HepG2 (cell line): ENCODE measurements around the gene ASGR1. TPM values are rescaled to one million over a fixed set of nuclear protein-coding genes. Genes with fewer than 3 reads are reported as not detected.

Experiments used
- ATF1 ChIP-seq: IDR thresholded peaks from 2 replicates; pipeline ENCODE4 v1.6.1; 2016; ENCODE audit warnings: mild to moderate bottlenecking, control low read depth
- CBX1 ChIP-seq: IDR thresholded peaks from one replicate; pipeline ENCODE4 v1.6.1; 2016; ENCODE audit warnings: antibody characterized with exemption, low read depth
- DNMT1 ChIP-seq: sonication (generic); formaldehyde crosslinking; IDR thresholded peaks from 2 replicates; pipeline ENCODE4 v1.5.1; 2020; ENCODE audit warnings: mild to moderate bottlenecking, missing genetic modification reagents
- HNF4G ChIP-seq, 2 experiments: sonication (generic) in 1 of 2; formaldehyde crosslinking in 1 of 2; IDR thresholded peaks; 2 replicates each; pipeline versions ENCODE4 v1.4.0 to v1.6.1; 2011 to 2020; ENCODE audit warnings: borderline replicate concordance in 2 of 2, low read depth in 2 of 2, mild to moderate bottlenecking in 2 of 2, low read length in 1 of 2, missing genetic modification reagents in 1 of 2, moderate library complexity in 1 of 2
- HNRNPK ChIP-seq: fragments of 200-400 bp; formaldehyde crosslinking; IDR thresholded peaks from 2 replicates; pipeline ENCODE4 v1.6.1; 2018; ENCODE audit warnings: low read length, low read depth, moderate library complexity, mild to moderate bottlenecking; ENCODE audit not compliant: poor library complexity, severe bottlenecking
- LRRFIP1 ChIP-seq: sonication (generic); formaldehyde crosslinking; conservative IDR thresholded peaks from 2 replicates; pipeline ENCODE4 v1.4.0; 2020; ENCODE audit warnings: missing genetic modification reagents
- SPEN ChIP-seq: sonication (generic); formaldehyde crosslinking; IDR thresholded peaks from 2 replicates; pipeline ENCODE4 v1.5.1; 2020; ENCODE audit warnings: low read depth, mild to moderate bottlenecking, missing genetic modification reagents
- ZBTB3 ChIP-seq: sonication (generic); formaldehyde crosslinking; IDR thresholded peaks from 2 replicates; pipeline ENCODE4 v1.4.0; 2020; ENCODE audit warnings: low read depth, mild to moderate bottlenecking, moderate library complexity, missing genetic modification reagents, borderline replicate concordance
- ZNF17 ChIP-seq: sonication (generic); formaldehyde crosslinking; IDR thresholded peaks from 2 replicates; pipeline ENCODE4 v1.5.0; 2020; ENCODE audit warnings: mild to moderate bottlenecking, missing genetic modification reagents
- ZNF230 ChIP-seq: sonication (generic); formaldehyde crosslinking; IDR thresholded peaks from 2 replicates; pipeline ENCODE4 v1.4.0; 2020; ENCODE audit warnings: mild to moderate bottlenecking, missing genetic modification reagents
- ZNF451 ChIP-seq: sonication (generic); formaldehyde crosslinking; IDR thresholded peaks from 2 replicates; pipeline ENCODE4 v1.5.0; 2020; ENCODE audit warnings: mild to moderate bottlenecking, missing genetic modification reagents
- ZNF687 ChIP-seq: sonication (generic); formaldehyde crosslinking; IDR thresholded peaks from 2 replicates; pipeline ENCODE4 v1.5.1; 2020; ENCODE audit warnings: mild to moderate bottlenecking, missing genetic modification reagents, moderate library complexity
- polyA plus RNA-seq, 8 experiments: library from polyadenylated mRNA; depleted of rRNA in 3 of 8; stranded (reverse) in 7 of 8; unstranded in 1 of 8; fragments of >200 nt; fragmentation: Illumina TruSeq in 4 of 8; extraction: Trizol in 4 of 8; gene quantifications; 2 replicates each; pipeline versions ENCODE4 v1.2.1 to v1.2.3, GENCODE V29; 2011 to 2016; ENCODE audit warnings: low read depth in 4 of 8, missing spikeins in 1 of 8, mixed read lengths in 1 of 8; ENCODE audit not compliant: insufficient read depth in 1 of 8
- total RNA-seq, 5 experiments: library from RNA; depleted of rRNA; stranded (reverse); fragments of >200 nt; fragmentation: Illumina TruSeq; extraction: Trizol; gene quantifications; 2 replicates each; pipeline ENCODE4 v1.2.3, GENCODE V29; 2016; ENCODE audit warnings: low read depth in 1 of 5
- TF ChIP-seq, protein P1 (sequence below): conservative IDR thresholded peaks from 2 replicates; pipeline ENCODE4 v1.6.1; 2018; ENCODE audit warnings: missing genetic modification reagents
- TF ChIP-seq, protein P2 (sequence below): sonication (generic); formaldehyde crosslinking; IDR thresholded peaks from 2 replicates; pipeline ENCODE4 v1.4.0; 2020; ENCODE audit warnings: missing genetic modification reagents; ENCODE audit errors: not compliant biosample characterization
- TF ChIP-seq, protein P3 (sequence below): sonication (generic); formaldehyde crosslinking; IDR thresholded peaks from 2 replicates; pipeline ENCODE4 v1.5.0; 2020; ENCODE audit warnings: mild to moderate bottlenecking, missing genetic modification reagents

ASGR1 gene
- total and polyA plus RNA-seq, 2 of the 13 experiments (the other 11 are each of a cell fraction or from before 2014, with no cell fraction given) = 353 to 796 TPM

GRCh38 chr17:7179317-7180254, at the start of gene ASGR1 (continued):
- 0 out of 2 replicates have a peak, but pooled peaks have one; percentile 19 for TF ChIP-seq LRRFIP1 (CRISPR knock-in tag)
- TF ChIP-seq, protein P1, sequence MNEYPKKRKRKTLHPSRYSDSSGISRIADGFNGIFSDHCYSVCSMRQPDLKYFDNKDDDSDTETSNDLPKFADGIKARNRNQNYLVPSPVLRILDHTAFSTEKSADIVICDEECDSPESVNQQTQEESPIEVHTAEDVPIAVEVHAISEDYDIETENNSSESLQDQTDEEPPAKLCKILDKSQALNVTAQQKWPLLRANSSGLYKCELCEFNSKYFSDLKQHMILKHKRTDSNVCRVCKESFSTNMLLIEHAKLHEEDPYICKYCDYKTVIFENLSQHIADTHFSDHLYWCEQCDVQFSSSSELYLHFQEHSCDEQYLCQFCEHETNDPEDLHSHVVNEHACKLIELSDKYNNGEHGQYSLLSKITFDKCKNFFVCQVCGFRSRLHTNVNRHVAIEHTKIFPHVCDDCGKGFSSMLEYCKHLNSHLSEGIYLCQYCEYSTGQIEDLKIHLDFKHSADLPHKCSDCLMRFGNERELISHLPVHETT (CRISPR knock-in tag) = peak; percentile 68
- TF ChIP-seq, protein P2, sequence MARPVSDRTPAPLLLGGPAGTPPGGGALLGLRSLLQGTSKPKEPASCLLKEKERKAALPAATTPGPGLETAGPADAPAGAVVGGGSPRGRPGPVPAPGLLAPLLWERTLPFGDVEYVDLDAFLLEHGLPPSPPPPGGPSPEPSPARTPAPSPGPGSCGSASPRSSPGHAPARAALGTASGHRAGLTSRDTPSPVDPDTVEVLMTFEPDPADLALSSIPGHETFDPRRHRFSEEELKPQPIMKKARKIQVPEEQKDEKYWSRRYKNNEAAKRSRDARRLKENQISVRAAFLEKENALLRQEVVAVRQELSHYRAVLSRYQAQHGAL (CRISPR knock-in tag) = no peak
- TF ChIP-seq ZNF230 (CRISPR knock-in tag) = peak; percentile 32; the same call in 1 of the 2 replicates
- TF ChIP-seq CBX1 = peak; percentile 89
- no peak for TF ChIP-seq DNMT1 (CRISPR knock-in tag)
- TF ChIP-seq SPEN = peak; percentile 69; the same call in 1 of the 2 replicates
- TF ChIP-seq HNRNPK = peak; percentile 57
- TF ChIP-seq, protein P3, sequence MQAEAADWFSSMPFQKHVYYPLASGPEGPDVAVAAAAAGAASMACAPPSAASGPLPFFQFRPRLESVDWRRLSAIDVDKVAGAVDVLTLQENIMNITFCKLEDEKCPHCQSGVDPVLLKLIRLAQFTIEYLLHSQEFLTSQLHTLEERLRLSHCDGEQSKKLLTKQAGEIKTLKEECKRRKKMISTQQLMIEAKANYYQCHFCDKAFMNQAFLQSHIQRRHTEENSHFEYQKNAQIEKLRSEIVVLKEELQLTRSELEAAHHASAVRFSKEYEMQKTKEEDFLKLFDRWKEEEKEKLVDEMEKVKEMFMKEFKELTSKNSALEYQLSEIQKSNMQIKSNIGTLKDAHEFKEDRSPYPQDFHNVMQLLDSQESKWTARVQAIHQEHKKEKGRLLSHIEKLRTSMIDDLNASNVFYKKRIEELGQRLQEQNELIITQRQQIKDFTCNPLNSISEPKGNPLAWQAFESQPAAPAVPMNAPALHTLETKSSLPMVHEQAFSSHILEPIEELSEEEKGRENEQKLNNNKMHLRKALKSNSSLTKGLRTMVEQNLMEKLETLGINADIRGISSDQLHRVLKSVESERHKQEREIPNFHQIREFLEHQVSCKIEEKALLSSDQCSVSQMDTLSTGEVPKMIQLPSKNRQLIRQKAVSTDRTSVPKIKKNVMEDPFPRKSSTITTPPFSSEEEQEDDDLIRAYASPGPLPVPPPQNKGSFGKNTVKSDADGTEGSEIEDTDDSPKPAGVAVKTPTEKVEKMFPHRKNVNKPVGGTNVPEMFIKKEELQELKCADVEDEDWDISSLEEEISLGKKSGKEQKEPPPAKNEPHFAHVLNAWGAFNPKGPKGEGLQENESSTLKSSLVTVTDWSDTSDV = no peak; the same call in 1 of the 2 replicates
- peak; percentile 95 for TF ChIP-seq ZNF687
- TF ChIP-seq ZNF17 (CRISPR knock-in tag) = peak; percentile 87; the same call in 1 of the 2 replicates
- no peak for TF ChIP-seq ZBTB3
- peak; percentile 88 for TF ChIP-seq HNF4G (IDR thresholded peaks at IDR 0.05; ENCODE audit: borderline replicate concordance, low read depth, low read length)
- peak; percentile 82 for TF ChIP-seq HNF4G (CRISPR knock-in tag; IDR thresholded peaks at IDR 0.05; ENCODE audit: borderline replicate concordance, low read depth)
- peak; percentile 78; the same call in 1 of the 2 replicates for TF ChIP-seq ZNF451 (CRISPR knock-in tag)
- TF ChIP-seq ATF1 (CRISPR knock-in tag) = no peak
